ENCODE measurements around the gene RAB7A. TPM values are rescaled to one million over a fixed set of nuclear protein-coding genes. Genes with fewer than 3 reads are reported as not detected.
A peak's percentile ranks its signal among the peaks of the same experiment; 100 is the strongest.

Gene RAB7A
- total RNA-seq, 1 donor from 2014 or later = 278 TPM

DNA sequence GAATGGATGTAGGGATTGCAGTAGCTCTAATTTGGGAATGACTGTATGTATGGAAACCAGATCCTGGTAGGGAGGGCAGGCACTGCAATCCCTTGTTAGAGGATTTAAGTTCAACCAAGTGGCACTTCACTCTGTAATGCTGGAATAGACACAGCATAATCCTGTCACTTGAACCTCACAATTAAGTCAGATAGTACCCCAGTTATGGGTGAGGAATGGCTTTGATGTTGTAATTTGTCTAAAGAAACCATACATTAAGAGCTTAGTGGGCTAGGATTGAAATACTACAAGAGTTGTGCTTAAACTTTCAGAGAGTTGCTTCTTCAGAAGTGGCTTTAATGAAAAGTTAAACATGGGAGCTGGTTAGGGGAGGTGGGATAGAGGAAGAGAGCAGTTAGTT is 9.3 kb downstream of the RAB7A start:
- H3K27ac ChIP-seq = no peak overlapping the region
- no peak overlapping the region for H3K4me3 ChIP-seq
- TF ChIP-seq, protein P1, sequence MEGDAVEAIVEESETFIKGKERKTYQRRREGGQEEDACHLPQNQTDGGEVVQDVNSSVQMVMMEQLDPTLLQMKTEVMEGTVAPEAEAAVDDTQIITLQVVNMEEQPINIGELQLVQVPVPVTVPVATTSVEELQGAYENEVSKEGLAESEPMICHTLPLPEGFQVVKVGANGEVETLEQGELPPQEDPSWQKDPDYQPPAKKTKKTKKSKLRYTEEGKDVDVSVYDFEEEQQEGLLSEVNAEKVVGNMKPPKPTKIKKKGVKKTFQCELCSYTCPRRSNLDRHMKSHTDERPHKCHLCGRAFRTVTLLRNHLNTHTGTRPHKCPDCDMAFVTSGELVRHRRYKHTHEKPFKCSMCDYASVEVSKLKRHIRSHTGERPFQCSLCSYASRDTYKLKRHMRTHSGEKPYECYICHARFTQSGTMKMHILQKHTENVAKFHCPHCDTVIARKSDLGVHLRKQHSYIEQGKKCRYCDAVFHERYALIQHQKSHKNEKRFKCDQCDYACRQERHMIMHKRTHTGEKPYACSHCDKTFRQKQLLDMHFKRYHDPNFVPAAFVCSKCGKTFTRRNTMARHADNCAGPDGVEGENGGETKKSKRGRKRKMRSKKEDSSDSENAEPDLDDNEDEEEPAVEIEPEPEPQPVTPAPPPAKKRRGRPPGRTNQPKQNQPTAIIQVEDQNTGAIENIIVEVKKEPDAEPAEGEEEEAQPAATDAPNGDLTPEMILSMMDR (IDR thresholded peaks at IDR 0.05) = no peak
- peaks cover 61% of the 10 kb centered on the region for H3K4me1 ChIP-seq
- peaks cover 13% of the 10 kb centered on the region for H3K36me3 ChIP-seq
- DNase-seq = no peak
- ATAC-seq = no peak
- intact Hi-C loops (cut with DNase I) = no loop called here
- no peaks in the 10 kb centered on the region for H3K9me3 ChIP-seq
- no peaks in the 10 kb centered on the region for H3K27me3 ChIP-seq (ENCODE audit: low read depth)

DNA sequence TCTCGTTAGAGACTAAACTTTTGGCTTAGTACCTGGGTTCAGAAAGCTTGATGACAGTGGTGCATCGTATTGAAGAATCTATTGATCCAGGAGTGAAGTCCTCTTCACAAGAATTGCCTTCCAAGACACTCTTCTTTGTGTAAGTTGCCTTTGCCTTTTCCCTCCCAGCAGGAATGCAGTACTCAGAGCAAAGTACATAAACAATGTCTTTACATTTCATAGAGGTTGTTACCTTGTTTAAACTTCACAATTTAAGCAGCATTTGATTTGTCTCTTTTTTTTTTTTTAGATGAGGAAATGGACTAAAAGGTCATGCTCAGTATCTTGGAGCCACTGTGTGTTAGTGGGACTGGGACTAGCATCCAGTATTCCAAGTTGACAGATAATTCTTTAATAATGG is 9.9 kb downstream of the RAB7A start:
- no peak for DNase-seq
- Histone ChIP-seq H3K4me3 (peak overlapping the region; percentile 6), H3K27me3 (ENCODE audit: low read depth) (no peaks in the 10 kb centered on the region), H3K4me1 (peaks cover 55% of the 10 kb centered on the region), H3K9me3 (no peaks in the 10 kb centered on the region), H3K36me3 (peaks cover 13% of the 10 kb centered on the region), H3K27ac (no peak overlapping the region)
- ATAC-seq = no peak
- TF ChIP-seq, protein P1 (IDR thresholded peaks at IDR 0.05) = no peak
- intact Hi-C loops (cut with DNase I) = no loop called here

DNA sequence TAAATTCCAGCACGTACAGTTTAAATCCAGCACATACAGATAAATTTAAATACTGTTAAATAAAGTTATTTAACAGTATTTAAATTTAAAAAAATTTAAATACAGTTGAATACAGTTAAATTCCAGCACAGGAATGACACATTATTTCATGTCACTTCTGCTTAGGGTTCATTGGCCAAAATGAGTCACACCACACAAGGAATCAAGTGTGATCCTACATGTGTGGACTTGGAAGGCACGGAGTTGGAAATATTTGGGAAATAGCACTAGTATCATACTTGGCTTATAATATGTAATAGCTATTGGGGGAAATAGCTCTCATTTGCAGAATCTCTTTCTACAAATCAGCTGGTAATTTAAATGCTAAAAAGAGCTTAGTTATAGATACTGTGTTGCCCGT is 10.6 kb downstream of the RAB7A start:
- intact Hi-C loops (cut with DNase I) = no loop called here
- no peak for ATAC-seq

GRCh38 chr3:128740621-128741020 is 14.6 kb downstream of the RAB7A start:
- ATAC-seq = no peak
- H3K9me3 ChIP-seq = no peaks in the 10 kb centered on the region
- DNase-seq = no peak
- H3K27ac ChIP-seq = no peak overlapping the region
- H3K27me3 ChIP-seq (ENCODE audit: low read depth) = no peaks in the 10 kb centered on the region
- no peak overlapping the region for H3K4me3 ChIP-seq
- H3K36me3 ChIP-seq = peaks cover 31% of the 10 kb centered on the region
- TF ChIP-seq, protein P1 (IDR thresholded peaks at IDR 0.05) = no peak
- peaks cover 10% of the 10 kb centered on the region for H3K4me1 ChIP-seq
- intact Hi-C loops (cut with DNase I) = no loop called here

More for the DNA sequence above, 10.6 kb downstream of the RAB7A start:
- no peaks in the 10 kb centered on the region for H3K27me3 ChIP-seq (ENCODE audit: low read depth)
- TF ChIP-seq, protein P1 (IDR thresholded peaks at IDR 0.05) = no peak
- H3K4me1 ChIP-seq = peaks cover 48% of the 10 kb centered on the region
- no peak for DNase-seq
- no peaks in the 10 kb centered on the region for H3K9me3 ChIP-seq
- H3K4me3 ChIP-seq = no peak overlapping the region
- no peak overlapping the region for H3K27ac ChIP-seq
- H3K36me3 ChIP-seq = peaks cover 15% of the 10 kb centered on the region

- Histone ChIP-seq H3K27me3 (ENCODE audit: low read depth) (no peaks in the 10 kb centered on the region), H3K36me3 (peaks cover 23% of the 10 kb centered on the region), H3K4me3 (no peak overlapping the region), H3K27ac (no peak overlapping the region), H3K9me3 (no peaks in the 10 kb centered on the region), H3K4me1 (peaks cover 8% of the 10 kb centered on the region)
- intact Hi-C loops (cut with DNase I) = no loop called here
- TF ChIP-seq, protein P1 (IDR thresholded peaks at IDR 0.05) = no peak
- no peak for DNase-seq
- peak in 1 of 2 donors; percentile 29 for ATAC-seq
Measured at GRCh38 chr3:128742821-128743594, 17.0 kb downstream of the RAB7A start.

Data from lower lobe of right lung (tissue), 2 donors.